Tibial nerve (tissue), 4 donors: ENCODE data around the gene DES. TPM values are rescaled to one million over a fixed set of nuclear protein-coding genes. Genes with fewer than 3 reads are reported as not detected.

Experiments
- DNase-seq, 2 donors: peaks; one replicate each; pipeline ENCODE4 v3.0.0-alpha.2; 2019; ENCODE audit warnings: low spot score in 2 of 2
- H3K27ac ChIP-seq, 4 donors: fragments of 200-600 bp; sonication (generic) in 3 of 4; one replicate each; pipeline ENCODE4 v1.5.1; 2017 to 2019; ENCODE audit warnings: mild to moderate bottlenecking in 1 of 4
- H3K27me3 ChIP-seq, 2 donors: fragments of 200-600 bp; sonication (generic) in 1 of 2; one replicate each; pipeline versions ENCODE4 v1.5.1 to v1.6.0; 2017 to 2019
- H3K36me3 ChIP-seq, 3 donors: fragments of 200-600 bp; sonication (generic); one replicate each; pipeline ENCODE4 v1.5.1; 2018 to 2019
- H3K4me1 ChIP-seq, 4 donors: fragments of 200-600 bp; sonication (generic) in 3 of 4; one replicate each; pipeline ENCODE4 v1.5.1; 2017 to 2019
- H3K4me3 ChIP-seq, 4 donors: fragments of 200-600 bp; sonication (generic) in 3 of 4; one replicate each; pipeline ENCODE4 v1.5.1; 2017 to 2019; ENCODE audit warnings: mild to moderate bottlenecking in 1 of 4, moderate library complexity in 1 of 4
- H3K9me3 ChIP-seq, 4 donors: fragments of 200-600 bp; sonication (generic) in 3 of 4; one replicate each; pipeline ENCODE4 v1.5.1; 2017 to 2019
- EP300 ChIP-seq, 2 donors: sonication (generic); formaldehyde crosslinking; IDR thresholded peaks; one replicate each; pipeline ENCODE4 v1.6.1; 2017; ENCODE audit warnings: antibody characterized with exemption in 2 of 2, mild to moderate bottlenecking in 1 of 2
- POLR2A ChIP-seq, 2 donors: fragments of 450-650 bp; IDR thresholded peaks; one replicate each; pipeline ENCODE4 v1.6.1; 2017; ENCODE audit warnings: antibody characterized with exemption in 2 of 2, mild to moderate bottlenecking in 2 of 2, moderate library complexity in 2 of 2
- WGBS, 2 donors: methylation state at CpG; one replicate each; pipeline ENCODE4 v1.1.5; 2018; 5-methylcytosine and 5-hydroxymethylcytosine counted together
- total RNA-seq, 4 donors: library from RNA; depleted of rRNA; stranded (reverse); fragments of >200 nt; gene quantifications; one replicate each; pipeline ENCODE4 v1.1.0, GENCODE V29; 2016
- TF ChIP-seq, protein P1 (sequence below), 5 experiments: fragments of 200-600 bp in 3 of 5; fragments of 450-650 bp in 2 of 5; sonication (generic) in 3 of 5; IDR thresholded peaks; one replicate each; pipeline ENCODE4 v1.5.1; 2016 to 2019; ENCODE audit warnings: antibody characterized with exemption in 5 of 5, mild to moderate bottlenecking in 3 of 5, moderate library complexity in 2 of 5

Gene DES
- total RNA-seq, 4 donors from 2014 or later = 20.7 to 50.4 (median 25.0) TPM

DNA sequence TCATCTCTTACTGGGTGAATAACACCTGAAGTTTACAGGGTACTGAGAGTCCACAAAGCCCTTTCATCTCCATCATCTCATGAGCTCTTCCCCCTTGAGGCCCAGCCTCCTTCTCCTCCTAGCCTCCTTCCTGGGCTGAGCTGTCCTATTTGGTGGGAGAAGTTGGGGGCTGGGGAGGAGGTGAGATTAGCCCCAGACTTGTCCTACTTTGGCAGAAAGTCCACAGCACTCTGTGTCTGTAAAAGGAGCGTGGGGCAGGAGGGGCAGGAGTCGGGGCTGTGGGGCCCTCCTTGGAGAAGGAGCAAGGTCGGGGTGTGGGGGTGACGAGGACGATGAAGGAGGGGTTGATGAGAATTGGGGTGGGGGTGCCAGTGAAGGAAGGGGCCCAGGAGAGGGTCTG lies 10.0 kb upstream of the DES start:
- no peak overlapping the region for H3K27ac ChIP-seq
- DNase-seq = no peak
- 72 to 81% methylated on average over 5 of the region's 5 CpGs for WGBS, 2 donors
- H3K4me1 ChIP-seq = no peaks in the 10 kb centered on the region
- peaks cover 0 to 16% (median 2%) of the 10 kb centered on the region in 4 donors for H3K9me3 ChIP-seq
- peaks cover 0 to 16% of the 10 kb centered on the region in 2 donors for H3K27me3 ChIP-seq
- H3K36me3 ChIP-seq = no peaks in the 10 kb centered on the region
- H3K4me3 ChIP-seq = no peak overlapping the region
- TF ChIP-seq POLR2A (IDR thresholded peaks at IDR 0.05) (no peak), EP300 (IDR thresholded peaks at IDR 0.05) (no peak)
- TF ChIP-seq, protein P1, sequence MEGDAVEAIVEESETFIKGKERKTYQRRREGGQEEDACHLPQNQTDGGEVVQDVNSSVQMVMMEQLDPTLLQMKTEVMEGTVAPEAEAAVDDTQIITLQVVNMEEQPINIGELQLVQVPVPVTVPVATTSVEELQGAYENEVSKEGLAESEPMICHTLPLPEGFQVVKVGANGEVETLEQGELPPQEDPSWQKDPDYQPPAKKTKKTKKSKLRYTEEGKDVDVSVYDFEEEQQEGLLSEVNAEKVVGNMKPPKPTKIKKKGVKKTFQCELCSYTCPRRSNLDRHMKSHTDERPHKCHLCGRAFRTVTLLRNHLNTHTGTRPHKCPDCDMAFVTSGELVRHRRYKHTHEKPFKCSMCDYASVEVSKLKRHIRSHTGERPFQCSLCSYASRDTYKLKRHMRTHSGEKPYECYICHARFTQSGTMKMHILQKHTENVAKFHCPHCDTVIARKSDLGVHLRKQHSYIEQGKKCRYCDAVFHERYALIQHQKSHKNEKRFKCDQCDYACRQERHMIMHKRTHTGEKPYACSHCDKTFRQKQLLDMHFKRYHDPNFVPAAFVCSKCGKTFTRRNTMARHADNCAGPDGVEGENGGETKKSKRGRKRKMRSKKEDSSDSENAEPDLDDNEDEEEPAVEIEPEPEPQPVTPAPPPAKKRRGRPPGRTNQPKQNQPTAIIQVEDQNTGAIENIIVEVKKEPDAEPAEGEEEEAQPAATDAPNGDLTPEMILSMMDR (IDR thresholded peaks at IDR 0.05) = no peak

DNA sequence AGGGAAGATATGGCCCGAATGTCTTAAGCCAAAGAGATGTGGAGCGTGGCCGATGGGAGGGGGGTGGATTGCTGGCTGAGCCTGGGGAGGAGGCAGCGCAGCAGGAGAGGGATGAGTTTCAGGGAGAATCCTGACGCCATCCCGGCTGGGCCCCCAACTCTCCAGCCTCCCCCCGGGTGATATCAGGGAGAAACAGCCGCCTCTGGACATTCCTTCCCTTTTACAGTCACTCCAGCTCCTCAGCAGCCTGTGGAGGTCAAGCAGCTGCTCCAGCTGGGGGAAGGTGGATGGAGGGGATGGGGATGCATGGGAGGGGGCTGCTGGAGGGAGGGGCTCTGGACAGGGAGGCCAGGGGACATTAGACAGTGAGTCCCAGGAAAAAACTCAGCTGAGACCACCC lies 9.5 kb upstream of the DES start:
- Histone ChIP-seq H3K27ac (no peak overlapping the region), H3K9me3 (peaks cover 0 to 18% (median 3%) of the 10 kb centered on the region in 4 donors), H3K4me1 (no peaks in the 10 kb centered on the region), H3K4me3 (no peak overlapping the region), H3K27me3 (peaks cover 0 to 19% of the 10 kb centered on the region in 2 donors), H3K36me3 (no peaks in the 10 kb centered on the region)
- no peak for DNase-seq
- TF ChIP-seq, protein P1 (IDR thresholded peaks at IDR 0.05) = no peak
- TF ChIP-seq POLR2A (IDR thresholded peaks at IDR 0.05) (no peak), EP300 (IDR thresholded peaks at IDR 0.05) (no peak)
- WGBS, 2 donors = 43 to 54% methylated on average over 8 of the region's 8 CpGs

DNA sequence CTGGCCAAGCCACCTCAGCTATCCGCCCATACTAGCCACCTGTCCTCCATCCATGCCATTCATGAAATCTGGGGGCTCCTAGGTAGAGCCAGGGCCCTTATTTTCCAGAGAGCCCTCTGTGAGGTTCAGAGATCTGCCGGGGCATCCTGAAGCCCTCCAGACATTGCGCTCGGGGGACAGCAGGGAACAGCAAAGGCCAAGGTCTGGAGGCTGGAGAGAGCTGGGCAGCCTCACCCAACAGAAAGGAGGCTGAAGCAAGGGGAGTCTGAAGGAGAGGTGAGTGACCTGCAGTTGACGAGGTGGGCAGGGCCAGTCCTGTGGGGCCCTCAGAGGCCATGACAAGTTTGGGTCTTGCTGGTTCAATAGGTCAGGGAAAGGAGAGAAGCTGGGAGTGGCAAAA lies 8.6 kb upstream of the DES start:
- TF ChIP-seq EP300 (IDR thresholded peaks at IDR 0.05) (no peak), POLR2A (IDR thresholded peaks at IDR 0.05) (no peak)
- TF ChIP-seq, protein P1 (IDR thresholded peaks at IDR 0.05) = no peak
- no peaks in the 10 kb centered on the region for H3K36me3 ChIP-seq
- 91% methylated on average over 5 of the region's 5 CpGs for WGBS, 2 donors
- no peak overlapping the region for H3K27ac ChIP-seq
- H3K4me1 ChIP-seq = no peaks in the 10 kb centered on the region
- no peak overlapping the region for H3K4me3 ChIP-seq
- peaks cover 0 to 28% of the 10 kb centered on the region in 2 donors for H3K27me3 ChIP-seq
- peaks cover 0 to 18% (median 3%) of the 10 kb centered on the region in 4 donors for H3K9me3 ChIP-seq
- no peak for DNase-seq

DNA sequence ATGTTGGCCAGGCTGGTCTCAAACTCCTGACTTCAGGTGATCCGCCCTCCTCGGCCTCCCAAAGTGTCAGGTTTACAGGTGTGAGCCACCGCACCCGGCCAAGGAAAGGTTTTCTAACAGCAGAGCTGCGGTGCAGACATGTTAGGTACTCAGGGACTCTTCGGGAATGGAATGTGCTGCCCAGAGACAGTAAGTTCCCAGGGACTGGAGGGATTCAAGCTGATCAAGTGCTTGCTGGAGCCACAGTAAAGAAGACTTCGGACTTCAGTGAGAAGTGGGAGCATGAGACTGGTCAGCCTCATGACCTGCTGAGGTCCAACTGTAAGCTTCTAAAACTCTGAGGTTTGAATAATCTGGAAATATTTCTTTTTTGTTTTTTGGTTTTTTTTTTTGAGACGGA lies 7.8 kb upstream of the DES start:
- TF ChIP-seq, protein P1 (IDR thresholded peaks at IDR 0.05) = no peak
- Histone ChIP-seq H3K4me3 (no peak overlapping the region), H3K4me1 (no peaks in the 10 kb centered on the region), H3K9me3 (peaks cover 0 to 18% (median 3%) of the 10 kb centered on the region in 4 donors), H3K36me3 (no peaks in the 10 kb centered on the region), H3K27ac (no peak overlapping the region), H3K27me3 (peaks cover 0 to 31% of the 10 kb centered on the region in 2 donors)
- 91 to 92% methylated on average over 8 of the region's 8 CpGs for WGBS, 2 donors
- DNase-seq = no peak

DNA sequence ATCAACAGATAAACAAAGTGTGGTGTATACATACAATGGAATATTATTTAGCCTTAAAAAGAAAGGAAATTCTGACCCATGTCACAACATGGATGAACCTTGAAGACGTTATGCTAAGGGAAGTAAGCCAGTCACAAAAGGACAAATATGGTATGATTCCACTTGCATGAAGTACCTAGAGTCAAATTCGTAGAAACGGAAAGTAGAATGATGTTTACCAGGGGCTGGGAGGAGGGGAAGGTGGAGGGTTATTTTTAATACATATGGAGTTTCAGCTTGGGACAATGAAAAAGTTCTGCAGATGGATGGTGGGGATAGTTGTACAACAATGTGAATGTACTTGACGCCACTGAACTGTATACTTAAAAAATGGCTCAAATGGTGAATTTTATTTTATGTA lies 3.3 kb upstream of the DES start:
- H3K36me3 ChIP-seq = no peaks in the 10 kb centered on the region
- no peak overlapping the region for H3K27ac ChIP-seq
- no peak for DNase-seq
- peaks cover 0 to 18% (median 3%) of the 10 kb centered on the region in 4 donors for H3K9me3 ChIP-seq
- peaks cover 0 to 11% (median 4%) of the 10 kb centered on the region in 4 donors for H3K4me1 ChIP-seq
- TF ChIP-seq, protein P1 (IDR thresholded peaks at IDR 0.05) = no peak
- TF ChIP-seq EP300 (IDR thresholded peaks at IDR 0.05) (no peak), POLR2A (IDR thresholded peaks at IDR 0.05) (no peak)
- H3K27me3 ChIP-seq = peaks cover 0 to 69% of the 10 kb centered on the region in 2 donors
- 72 to 73% methylated on average over 4 of the region's 4 CpGs for WGBS, 2 donors
- no peak overlapping the region for H3K4me3 ChIP-seq
